ENCODE data around the gene ELOVL1.

ELOVL1 gene

DNA sequence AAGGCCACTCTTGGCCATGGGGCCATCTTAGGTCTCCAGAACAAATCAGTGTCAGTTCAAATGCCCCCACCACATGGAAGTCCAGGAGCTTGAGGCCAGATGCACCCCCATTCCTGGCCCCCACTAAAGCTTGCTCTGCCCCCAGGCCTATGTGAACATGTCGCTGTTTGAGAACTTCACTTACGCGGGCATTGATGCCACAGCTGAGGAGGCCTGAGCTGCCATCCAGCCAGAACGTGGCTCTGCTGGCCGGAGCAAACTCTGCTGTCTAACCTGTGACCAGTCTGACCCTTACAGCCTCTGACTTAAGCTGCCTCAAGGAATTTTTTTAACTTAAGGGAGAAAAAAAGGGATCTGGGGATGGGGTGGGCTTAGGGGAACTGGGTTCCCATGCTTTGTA is 45.3 kb downstream of the ELOVL1 start:
- DNase-seq = no peak

DNA sequence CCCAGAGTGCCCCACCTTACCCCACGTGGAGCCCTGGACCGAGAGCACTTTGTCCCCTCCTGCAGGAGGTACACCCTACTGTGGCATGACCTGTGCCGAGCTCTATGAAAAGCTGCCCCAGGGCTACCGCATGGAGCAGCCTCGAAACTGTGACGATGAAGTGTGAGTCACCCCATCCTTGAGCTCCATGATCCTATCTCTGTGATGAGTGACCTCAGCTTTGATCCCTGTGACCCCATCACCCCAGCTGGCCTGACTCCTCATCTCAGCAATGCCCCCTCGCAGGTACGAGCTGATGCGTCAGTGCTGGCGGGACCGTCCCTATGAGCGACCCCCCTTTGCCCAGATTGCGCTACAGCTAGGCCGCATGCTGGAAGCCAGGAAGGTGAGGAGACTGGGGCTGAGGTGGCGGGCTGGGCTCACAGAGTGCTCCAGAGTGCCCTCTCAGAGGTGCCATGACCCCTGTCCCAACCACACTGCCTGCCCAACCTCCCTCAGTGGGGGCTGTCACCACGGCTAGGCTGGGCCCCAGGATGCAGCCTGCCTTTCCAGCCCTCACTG is 46.4 kb downstream of the ELOVL1 start:
- no peak for DNase-seq

DNA sequence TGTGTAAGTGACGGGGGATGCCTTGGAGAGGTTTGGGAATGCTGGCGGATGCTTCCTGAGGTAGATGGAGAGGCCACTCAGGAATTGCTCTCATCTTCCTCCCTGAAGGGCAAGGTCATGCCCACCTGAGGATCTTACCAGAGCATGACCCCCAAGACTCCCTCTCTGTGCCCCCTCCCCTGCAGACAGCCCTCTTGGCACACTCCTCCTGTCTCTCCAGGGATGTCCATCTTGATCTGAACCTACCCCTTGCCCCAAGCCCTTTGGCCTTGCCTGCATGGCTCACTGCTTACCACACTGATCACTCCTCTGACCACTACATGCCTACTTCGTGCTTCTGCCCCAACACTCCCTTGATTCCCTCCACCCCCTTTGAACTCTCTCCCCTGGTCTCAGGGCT is 48.0 kb downstream of the ELOVL1 start:
- no peak for DNase-seq

DNA sequence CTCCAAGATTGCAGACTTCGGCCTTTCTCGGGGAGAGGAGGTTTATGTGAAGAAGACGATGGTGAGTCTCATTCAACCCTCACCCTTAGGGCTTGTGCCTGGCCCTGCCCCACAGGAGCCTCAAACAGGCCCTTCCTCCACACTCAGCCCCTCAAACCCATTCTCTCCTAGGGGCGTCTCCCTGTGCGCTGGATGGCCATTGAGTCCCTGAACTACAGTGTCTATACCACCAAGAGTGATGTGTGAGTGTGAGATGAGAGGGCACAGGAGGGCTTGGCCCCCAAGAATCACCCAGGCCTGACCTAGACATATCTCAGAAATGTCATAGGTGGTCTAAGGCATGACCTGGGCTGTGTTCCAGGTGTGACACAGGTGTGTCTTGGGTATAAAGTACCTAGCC is 48.5 kb downstream of the ELOVL1 start:
- no peak for DNase-seq

DNA sequence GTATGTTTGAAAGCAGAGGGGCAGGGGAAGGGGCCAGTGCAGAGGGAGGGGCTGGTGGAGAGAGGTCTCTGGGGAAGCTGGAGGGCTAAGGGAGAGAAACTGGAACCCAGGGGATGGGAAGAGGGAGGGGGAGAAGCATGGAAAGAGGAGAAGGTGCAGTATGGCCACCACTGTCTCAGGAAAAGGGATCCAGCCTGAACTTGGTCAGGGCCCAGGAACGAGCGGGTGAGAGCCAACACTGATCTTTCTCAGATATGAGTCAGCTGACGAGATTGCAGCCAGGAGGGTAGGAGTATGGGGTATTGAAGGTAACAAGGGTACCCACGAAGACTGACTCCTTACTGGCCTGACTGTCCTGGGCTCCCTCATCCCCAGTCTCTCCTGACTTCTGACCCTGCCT is 49.0 kb downstream of the ELOVL1 start:
- DNase-seq = no peak

DNA sequence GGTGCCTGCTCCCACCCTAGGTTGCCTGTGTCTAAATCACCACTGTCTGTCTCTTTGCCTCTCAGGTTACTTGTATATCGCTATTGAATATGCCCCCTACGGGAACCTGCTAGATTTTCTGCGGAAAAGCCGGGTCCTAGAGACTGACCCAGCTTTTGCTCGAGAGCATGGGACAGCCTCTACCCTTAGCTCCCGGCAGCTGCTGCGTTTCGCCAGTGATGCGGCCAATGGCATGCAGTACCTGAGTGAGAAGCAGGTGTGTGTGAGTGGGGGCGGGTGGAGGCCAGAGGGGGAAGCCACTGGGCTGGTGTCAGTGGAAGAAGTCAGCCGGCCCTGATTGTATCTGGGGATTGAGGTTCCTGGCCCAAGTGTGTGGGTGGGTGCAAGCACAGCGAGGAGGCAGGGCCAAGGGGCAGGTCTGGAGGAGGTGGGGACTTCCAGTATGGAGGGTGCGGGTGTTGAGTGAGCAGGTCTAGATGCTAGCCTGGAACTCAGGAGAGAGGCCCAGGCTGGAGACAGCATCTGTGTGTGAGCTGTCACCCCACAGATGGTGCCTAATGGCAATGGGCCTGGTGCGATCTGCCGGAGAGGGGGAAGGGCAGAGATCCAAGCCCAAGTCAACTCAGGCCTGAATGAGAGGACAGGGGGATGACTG is 49.9 kb downstream of the ELOVL1 start:
- DNase-seq = no peak

DNA sequence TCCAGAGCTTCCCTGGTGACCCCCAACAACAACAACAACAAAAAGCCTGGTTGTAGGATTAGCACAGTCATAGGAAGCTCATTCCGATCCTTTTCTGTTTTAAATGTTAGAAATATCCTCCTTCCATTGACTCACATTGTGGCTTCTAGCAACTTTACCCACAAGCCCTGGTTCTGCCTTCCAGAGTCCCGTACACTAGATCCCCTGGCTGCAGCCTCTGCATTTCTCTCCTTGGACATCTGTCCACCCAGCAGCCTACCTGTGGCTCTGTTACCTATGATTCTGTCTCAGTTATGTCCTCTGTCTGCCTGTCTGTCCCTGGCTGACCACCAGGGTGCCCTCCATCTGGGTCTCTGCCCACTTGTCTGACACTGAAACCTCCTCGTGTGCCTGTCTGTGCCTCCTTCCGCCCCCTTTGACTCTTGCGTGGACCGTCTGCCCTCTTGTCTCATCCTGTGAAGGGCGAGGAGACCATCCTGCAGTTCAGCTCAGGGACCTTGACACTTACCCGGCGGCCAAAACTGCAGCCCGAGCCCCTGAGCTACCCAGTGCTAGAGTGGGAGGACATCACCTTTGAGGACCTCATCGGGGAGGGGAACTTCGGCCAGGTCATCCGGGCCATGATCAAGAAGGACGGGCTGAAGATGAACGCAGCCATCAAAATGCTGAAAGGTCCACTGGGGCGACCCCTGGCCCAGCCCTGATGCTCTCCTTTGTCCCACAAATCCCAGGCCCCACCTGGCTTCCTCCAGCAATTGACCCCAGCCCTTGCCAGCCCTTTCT is 50.9 kb downstream of the ELOVL1 start:
- no peak for DNase-seq

DNA sequence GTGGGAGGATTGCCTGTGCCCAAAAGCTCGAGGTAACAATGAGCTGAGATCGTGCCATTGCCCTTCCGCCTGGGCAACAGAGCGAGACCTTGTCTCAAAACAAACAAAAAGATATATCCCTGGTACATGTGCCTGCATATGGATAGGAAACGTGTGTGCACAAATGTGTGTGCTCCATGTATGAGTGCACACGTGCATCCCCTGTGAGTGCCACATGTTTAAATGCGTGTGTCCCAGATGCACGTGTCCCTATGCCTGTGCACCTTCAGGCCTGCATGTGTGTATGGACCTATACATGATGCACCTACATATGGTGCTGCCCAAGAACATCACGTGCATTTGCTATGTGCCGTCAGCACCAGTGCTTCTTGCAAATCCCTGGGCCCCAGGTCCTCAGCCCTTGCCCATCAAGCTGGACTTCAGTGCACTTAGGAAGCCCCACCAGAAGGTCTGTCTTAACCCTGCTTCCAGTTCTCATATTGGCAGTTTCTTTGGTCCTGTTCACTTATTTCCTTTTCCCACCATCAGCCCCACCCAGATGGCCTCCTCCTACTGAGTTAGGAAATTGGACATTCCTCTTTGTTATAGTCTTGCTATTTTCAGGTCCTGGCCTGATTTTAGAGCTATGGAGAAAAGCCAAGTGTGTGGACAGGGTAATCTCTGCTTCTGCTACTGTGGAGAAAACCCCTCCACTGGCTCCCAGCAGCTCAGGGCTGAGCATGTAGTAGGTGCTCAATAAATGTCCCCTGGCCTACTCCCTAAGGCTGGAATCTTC is 51.7 kb downstream of the ELOVL1 start:
- DNase-seq = no peak

DNA sequence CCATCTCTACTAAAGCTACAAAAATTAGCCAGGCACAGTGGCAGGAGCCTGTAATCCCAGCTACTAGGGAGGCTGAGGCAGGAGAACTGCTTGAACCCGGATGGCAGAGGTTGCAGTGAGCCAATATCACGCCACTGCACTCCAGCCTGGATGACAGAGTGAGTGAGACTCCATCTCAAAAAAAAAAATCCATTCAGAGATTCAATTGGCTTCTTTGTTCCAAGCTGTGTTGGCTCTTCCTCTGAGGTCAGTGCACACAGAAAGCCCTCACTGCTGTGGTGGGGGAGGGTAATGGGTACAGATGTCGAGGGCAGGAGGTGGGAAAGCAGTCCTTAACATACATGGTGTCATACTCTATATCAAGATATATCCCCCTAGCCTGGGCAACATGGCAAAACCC is 52.3 kb downstream of the ELOVL1 start:
- no peak for DNase-seq

DNA sequence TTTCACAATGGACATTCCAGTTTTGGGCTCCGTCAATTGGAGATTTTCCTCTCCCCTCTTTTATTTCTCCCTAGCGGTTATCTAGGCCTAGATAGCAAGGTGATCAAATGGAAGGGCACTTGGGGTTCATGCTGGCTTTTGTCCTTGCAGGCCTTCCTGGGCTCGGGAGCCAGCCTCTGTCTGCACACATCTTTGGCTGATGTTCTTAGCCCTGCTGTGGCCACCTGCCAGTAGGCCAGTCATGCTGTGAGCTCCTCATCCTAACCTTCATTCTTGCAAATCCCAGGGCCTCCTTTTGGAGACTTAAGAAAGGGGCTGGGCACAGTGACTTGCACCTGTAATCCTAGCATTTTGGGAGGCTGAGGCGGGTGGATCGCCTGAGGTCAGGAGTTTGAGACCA is 53.6 kb downstream of the ELOVL1 start:
- DNase-seq = no peak

DNA sequence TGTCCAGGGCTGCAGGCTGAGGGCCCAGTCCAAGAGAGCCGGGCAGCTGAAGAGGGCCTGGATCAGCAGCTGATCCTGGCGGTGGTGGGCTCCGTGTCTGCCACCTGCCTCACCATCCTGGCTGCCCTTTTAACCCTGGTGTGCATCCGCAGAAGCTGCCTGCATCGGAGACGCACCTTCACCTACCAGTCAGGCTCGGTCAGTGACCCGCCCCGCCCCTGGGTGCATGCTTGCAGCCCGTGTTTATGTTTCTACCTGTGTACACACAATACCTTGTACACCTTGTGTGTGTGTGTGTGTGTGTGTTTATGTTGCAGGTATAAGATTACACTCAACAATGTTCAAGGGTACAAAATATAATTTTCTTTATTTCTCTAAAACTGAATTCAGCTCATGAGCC is 54.0 kb downstream of the ELOVL1 start:
- no peak for DNase-seq

Measured in HCEC 1CT (cell line).